Embryonic facial prominence (tissue), 1 donor: ENCODE data around the gene TBC1D8.
A peak's percentile ranks its signal among the peaks of the same experiment; 100 is the strongest.

Experiments
- DNase-seq: peaks from one replicate; pipeline ENCODE4 v3.0.0-alpha.2; 2016; ENCODE audit errors: extremely low spot score

TBC1D8 gene

GRCh38 chr2:100976645-100977391 is 174.4 kb downstream of the TBC1D8 start:
- DNase-seq = no peak

GRCh38 chr2:100976061-100976460 is 175.1 kb downstream of the TBC1D8 start:
- DNase-seq = no peak

GRCh38 chr2:100975521-100975785 is 175.7 kb downstream of the TBC1D8 start:
- DNase-seq = no peak

- DNase-seq = no peak
These were observed 176.3 kb downstream of the TBC1D8 start for GRCh38 chr2:100974712-100975520.

GRCh38 chr2:100972452-100972851 is 178.7 kb downstream of the TBC1D8 start:
- no peak for DNase-seq

- no peak for DNase-seq
These were observed 180.0 kb downstream of the TBC1D8 start for GRCh38 chr2:100971221-100971620.

GRCh38 chr2:100969998-100970397 is 181.2 kb downstream of the TBC1D8 start:
- no peak for DNase-seq

GRCh38 chr2:100968146-100969145 is 182.7 kb downstream of the TBC1D8 start:
- DNase-seq = no peak

- no peak for DNase-seq
These were observed 183.5 kb downstream of the TBC1D8 start for GRCh38 chr2:100967716-100968115.

- no peak for DNase-seq
These were observed 185.6 kb downstream of the TBC1D8 start for GRCh38 chr2:100965596-100965995.

- DNase-seq = no peak
These were observed 186.5 kb downstream of the TBC1D8 start for GRCh38 chr2:100964681-100965169.

- no peak for DNase-seq
These were observed 187.0 kb downstream of the TBC1D8 start for GRCh38 chr2:100964222-100964621.

- no peak for DNase-seq
These were observed 188.2 kb downstream of the TBC1D8 start for GRCh38 chr2:100963026-100963375.

GRCh38 chr2:100962366-100963025 is 188.7 kb downstream of the TBC1D8 start:
- no peak for DNase-seq

GRCh38 chr2:100960688-100961087 is 190.5 kb downstream of the TBC1D8 start:
- no peak for DNase-seq

- DNase-seq = no peak
These were observed 191.8 kb downstream of the TBC1D8 start for GRCh38 chr2:100959225-100959880.

GRCh38 chr2:100957996-100958653 is 193.1 kb downstream of the TBC1D8 start:
- peak; percentile 24 for DNase-seq
